WTC11 (cell line): ENCODE results near the gene WDR1. TPM values are rescaled to one million over a fixed set of nuclear protein-coding genes. Genes with fewer than 3 reads are reported as not detected.

Experiments
- ATAC-seq: fragments of 200-7000 bp; cut with Tn5 transposase; 2 replicates; pipeline ENCODE4 v1.10.0; 2021; ENCODE audit warnings: mild to moderate bottlenecking, moderate library complexity
- CTCF ChIA-PET: fragments of 300-600 bp; sonication (Branson Sonifier 250); formaldehyde crosslinking; loops from one replicate; lab custom pipeline; 2021; ENCODE audit warnings: antibody characterized with exemption; lab: Charles Lee
- POLR2A ChIA-PET: fragments of 350-600 bp; sonication (Branson Sonifier 250); formaldehyde crosslinking; loops from one replicate; lab custom pipeline; 2021; ENCODE audit warnings: antibody characterized with exemption; lab: Charles Lee
- DNase-seq: peaks from one replicate; pipeline ENCODE4 v3.0.0; 2021; ENCODE audit warnings: low spot score
- H3K27ac Mint-ChIP-seq: 2 replicates; pipeline ENCODE4 v1.8.0; 2021; ENCODE audit warnings: mixed read lengths
- H3K27me3 Mint-ChIP-seq: 2 replicates; pipeline ENCODE4 v1.8.0; 2021; ENCODE audit warnings: low read depth, mild to moderate bottlenecking, moderate library complexity, mixed read lengths
- H3K36me3 Mint-ChIP-seq: 2 replicates; pipeline ENCODE4 v1.8.0; 2021; ENCODE audit warnings: mixed read lengths
- H3K4me1 Mint-ChIP-seq: 2 replicates; pipeline ENCODE4 v1.8.0; 2022; ENCODE audit warnings: mixed read lengths
- H3K4me3 Mint-ChIP-seq: 2 replicates; pipeline ENCODE4 v1.8.0; 2021; ENCODE audit warnings: mild to moderate bottlenecking, moderate library complexity, mixed read lengths
- H3K9me3 Mint-ChIP-seq: 2 replicates; pipeline ENCODE4 v1.8.0; 2021; ENCODE audit warnings: mixed read lengths
- AR ChIP-seq: fragments of 250-450 bp; sonication (Bioruptor Pico); IDR thresholded peaks from 2 replicates; pipeline ENCODE4 v1.9.0; 2021; ENCODE audit warnings: mild to moderate bottlenecking
- ATF1 ChIP-seq: sonication (generic); formaldehyde crosslinking; IDR thresholded peaks from 2 replicates; pipeline ENCODE4 v1.8.1; 2023; ENCODE audit warnings: mild to moderate bottlenecking, moderate library complexity, missing genetic modification reagents
- ATF2 ChIP-seq: sonication (generic); formaldehyde crosslinking; IDR thresholded peaks from 2 replicates; pipeline ENCODE4 v1.8.1; 2022; ENCODE audit warnings: low read depth, missing genetic modification reagents, borderline replicate concordance
- ELF4 ChIP-seq: sonication (generic); formaldehyde crosslinking; IDR thresholded peaks from 2 replicates; pipeline ENCODE4 v1.8.1; 2022; ENCODE audit warnings: low read depth, mild to moderate bottlenecking, moderate library complexity, missing genetic modification reagents
- FOXJ3 ChIP-seq: sonication (generic); formaldehyde crosslinking; IDR thresholded peaks from 2 replicates; pipeline ENCODE4 v1.9.0; 2021; ENCODE audit warnings: missing genetic modification reagents, mild to moderate bottlenecking, borderline replicate concordance
- GTF2I ChIP-seq: fragments of 250-450 bp; sonication (Bioruptor Pico); conservative IDR thresholded peaks from 2 replicates; pipeline ENCODE4 v1.4.0; 2021; ENCODE audit warnings: mild to moderate bottlenecking
- IRF1 ChIP-seq: sonication (generic); formaldehyde crosslinking; IDR thresholded peaks from 2 replicates; pipeline ENCODE4 v1.8.0; 2023; ENCODE audit warnings: missing genetic modification reagents
- IRF2 ChIP-seq: sonication (generic); formaldehyde crosslinking; IDR thresholded peaks from 2 replicates; pipeline ENCODE4 v1.8.0; 2022; ENCODE audit warnings: low read depth, missing genetic modification reagents, borderline replicate concordance
- KAT7 ChIP-seq: sonication (generic); formaldehyde crosslinking; IDR thresholded peaks from 2 replicates; pipeline ENCODE4 v1.8.1; 2023; ENCODE audit warnings: missing genetic modification reagents, mild to moderate bottlenecking, borderline replicate concordance
- NFYB ChIP-seq: sonication (generic); formaldehyde crosslinking; conservative IDR thresholded peaks from 2 replicates; pipeline ENCODE4 v1.8.0; 2022; ENCODE audit warnings: low read depth, missing genetic modification reagents
- NR3C1 ChIP-seq: sonication (generic); formaldehyde crosslinking; conservative IDR thresholded peaks from 2 replicates; pipeline ENCODE4 v1.8.1; 2023; ENCODE audit warnings: low read depth, mild to moderate bottlenecking, missing genetic modification reagents
- PREB ChIP-seq: sonication (generic); formaldehyde crosslinking; IDR thresholded peaks from 2 replicates; pipeline ENCODE4 v1.8.1; 2022; ENCODE audit warnings: mild to moderate bottlenecking, missing genetic modification reagents, moderate library complexity, borderline replicate concordance
- RORB ChIP-seq: fragments of 250-450 bp; sonication (Bioruptor Pico); IDR thresholded peaks from 2 replicates; pipeline ENCODE4 v1.9.0; 2021; ENCODE audit warnings: mild to moderate bottlenecking
- TEAD4 ChIP-seq: sonication (generic); formaldehyde crosslinking; IDR thresholded peaks from 2 replicates; pipeline ENCODE4 v1.8.0; 2022; ENCODE audit warnings: mild to moderate bottlenecking, missing genetic modification reagents
- ZBTB21 ChIP-seq: sonication (generic); formaldehyde crosslinking; IDR thresholded peaks from 2 replicates; pipeline ENCODE4 v1.8.1; 2023; ENCODE audit warnings: mild to moderate bottlenecking, missing genetic modification reagents, borderline replicate concordance
- ZNF396 ChIP-seq: fragments of 250-450 bp; sonication (Bioruptor Pico); IDR thresholded peaks from 2 replicates; pipeline ENCODE4 v1.8.0; 2021; ENCODE audit warnings: mild to moderate bottlenecking, moderate library complexity, borderline replicate concordance
- ZNF425 ChIP-seq: fragments of 250-450 bp; sonication (Bioruptor Pico); conservative IDR thresholded peaks from 2 replicates; pipeline ENCODE4 v1.9.0; 2021; ENCODE audit warnings: mild to moderate bottlenecking
- ZSCAN18 ChIP-seq: fragments of 250-450 bp; sonication (Bioruptor Pico); IDR thresholded peaks from 2 replicates; pipeline ENCODE4 v2.1.2; 2022; ENCODE audit warnings: mild to moderate bottlenecking, moderate library complexity
- total RNA-seq: library from RNA; stranded (reverse); gene quantifications from 3 replicates; pipeline ENCODE4 v1.2.3, GENCODE V29; 2021

The WDR1 gene
- total RNA-seq, 1 experiment from 2014 or later: 288 TPM

- TF ChIP-seq AR (CRISPR knock-in tag) (no peak), KAT7 (CRISPR knock-in tag) (no peak), ZBTB21 (CRISPR knock-in tag) (no peak)
- TF ChIP-seq, all 79 proteins: peak for 0
Measured at GRCh38 chr4:10105421-10105820, 11.2 kb downstream of the WDR1 start (continued).

GRCh38 chr4:10104991-10105276 is 11.7 kb downstream of the WDR1 start:
- Mint-ChIP-seq H3K27me3 (no peaks in the 10 kb centered on the region), H3K4me1 (peaks cover 81% of the 10 kb centered on the region), H3K4me3 (no peak overlapping the region), H3K27ac (peak overlapping the region; percentile 78), H3K36me3 (peaks cover 46% of the 10 kb centered on the region), H3K9me3 (no peaks in the 10 kb centered on the region)
- ChIA-PET CTCF (no interaction called here), POLR2A (interaction anchor here (0.6 to 5.3 kb wide), 2 partner anchors 13 to 39 kb away, joined by 7 to 51 read pairs; partner anchors contain the start of gene WDR1)
- TF ChIP-seq ZNF396 (CRISPR knock-in tag): no peak
- TF ChIP-seq PREB (CRISPR knock-in tag): no peak
- no peak for TF ChIP-seq TEAD4 (CRISPR knock-in tag)
- TF ChIP-seq ELF4 (CRISPR knock-in tag): no peak
- no peak for TF ChIP-seq FOXJ3
- no peak for DNase-seq
- ATAC-seq: no peak

- H3K27me3 Mint-ChIP-seq: no peaks in the 10 kb centered on the region
- no peaks in the 10 kb centered on the region for H3K9me3 Mint-ChIP-seq
- DNase-seq (no peak), ATAC-seq (no peak)
- peak overlapping the region; percentile 78 for H3K27ac Mint-ChIP-seq
- peaks cover 76% of the 10 kb centered on the region for H3K4me1 Mint-ChIP-seq
- TF ChIP-seq IRF1 (CRISPR knock-in tag) (no peak), GTF2I (CRISPR knock-in tag) (no peak), ATF2 (CRISPR knock-in tag) (no peak), ZNF425 (no peak), RORB (CRISPR knock-in tag) (no peak), NR3C1 (CRISPR knock-in tag) (no peak), IRF2 (CRISPR knock-in tag) (no peak), ZSCAN18 (CRISPR knock-in tag) (no peak), ATF1 (no peak), NFYB (no peak)
- peaks cover 44% of the 10 kb centered on the region for H3K36me3 Mint-ChIP-seq
- H3K4me3 Mint-ChIP-seq: no peak overlapping the region
- ChIA-PET CTCF (interaction anchor here (1.1 kb wide), 1 partner anchor 13 kb away, joined by 3 read pairs; no protein-coding TSS in a partner anchor), POLR2A (interaction anchor here (0.6 to 5.3 kb wide), 3 partner anchors 8 to 39 kb away, joined by 5 to 51 read pairs (median 7); partner anchors contain the start of gene WDR1)
Measured at GRCh38 chr4:10104211-10104990, 12.2 kb downstream of the WDR1 start.
